ENCODE measurements around the gene ELK4.

Gene ELK4

GRCh38 chr1:205578780-205579571 is 52.8 kb downstream of the ELK4 start:
- no peak for DNase-seq

GRCh38 chr1:205577874-205578658 is 53.7 kb downstream of the ELK4 start:
- no peak for DNase-seq

- no peak for DNase-seq
These were observed 54.7 kb downstream of the ELK4 start for GRCh38 chr1:205576805-205577761.

GRCh38 chr1:205576011-205576410 is 55.8 kb downstream of the ELK4 start:
- no peak for DNase-seq

- DNase-seq, result no peak
These were observed 56.4 kb downstream of the ELK4 start for GRCh38 chr1:205575294-205575885.

- DNase-seq, result no peak
These were observed 59.4 kb downstream of the ELK4 start for GRCh38 chr1:205572421-205572820.

- DNase-seq, result no peak
These were observed 60.1 kb downstream of the ELK4 start for GRCh38 chr1:205571747-205572146.

- no peak for DNase-seq
These were observed 60.8 kb downstream of the ELK4 start for GRCh38 chr1:205570796-205571537.

- DNase-seq, result no peak
These were observed 61.7 kb downstream of the ELK4 start for GRCh38 chr1:205570173-205570501.

- no peak for DNase-seq
These were observed 62.2 kb downstream of the ELK4 start for GRCh38 chr1:205569411-205570172.

- DNase-seq, result no peak
These were observed 63.1 kb downstream of the ELK4 start for GRCh38 chr1:205568469-205569361.

GRCh38 chr1:205568135-205568468 is 63.7 kb downstream of the ELK4 start:
- DNase-seq, result no peak

- no peak for DNase-seq
These were observed 64.1 kb downstream of the ELK4 start for GRCh38 chr1:205567716-205568115.

- DNase-seq, result no peak
These were observed 66.0 kb downstream of the ELK4 start for GRCh38 chr1:205565799-205566198.

GRCh38 chr1:205563927-205564441 is 67.8 kb downstream of the ELK4 start:
- no peak for DNase-seq

GRCh38 chr1:205561501-205562203 is 70.2 kb downstream of the ELK4 start:
- no peak for DNase-seq
